HepG2 (cell line): ENCODE data around the gene PRM3. TPM values are rescaled to one million over a fixed set of nuclear protein-coding genes. Genes with fewer than 3 reads are reported as not detected.

Experiments used
- ATF3 ChIP-seq: sonication (generic); formaldehyde crosslinking; IDR thresholded peaks from 2 replicates; pipeline ENCODE4 v1.4.0; 2020; ENCODE audit warnings: missing genetic modification reagents
- BATF2 ChIP-seq: sonication (generic); formaldehyde crosslinking; IDR thresholded peaks from 2 replicates; pipeline ENCODE4 v1.8.0; 2022; ENCODE audit warnings: mild to moderate bottlenecking, missing genetic modification reagents, moderate library complexity
- CERS6 ChIP-seq: sonication (generic); formaldehyde crosslinking; IDR thresholded peaks from 2 replicates; pipeline ENCODE4 v1.5.0; 2020; ENCODE audit warnings: missing genetic modification reagents
- DDIT3 ChIP-seq: sonication (generic); formaldehyde crosslinking; IDR thresholded peaks from 2 replicates; pipeline ENCODE4 v1.4.0; 2020; ENCODE audit warnings: mild to moderate bottlenecking, missing genetic modification reagents
- GATA4 ChIP-seq: sonication (generic); IDR thresholded peaks from 2 replicates; pipeline ENCODE4 v1.6.1; 2016; ENCODE audit warnings: antibody characterized with exemption, low read depth, borderline replicate concordance
- GATAD1 ChIP-seq: IDR thresholded peaks from 2 replicates; pipeline ENCODE4 v1.6.1; 2016; ENCODE audit warnings: missing genetic modification reagents, missing compliant biosample characterization
- IRF9 ChIP-seq: sonication (generic); formaldehyde crosslinking; IDR thresholded peaks from 2 replicates; pipeline ENCODE4 v1.8.0; 2022; ENCODE audit warnings: missing genetic modification reagents, mild to moderate bottlenecking, borderline replicate concordance
- NONO ChIP-seq, 2 experiments: fragments of 450-650 bp in 1 of 2; sonication (generic) in 1 of 2; formaldehyde crosslinking in 1 of 2; IDR thresholded peaks in 1 of 2; conservative IDR thresholded peaks in 1 of 2; 2 replicates each; pipeline versions ENCODE4 v1.6.1 to v1.8.0; 2017 to 2022; ENCODE audit warnings: mild to moderate bottlenecking in 1 of 2, missing genetic modification reagents in 1 of 2, moderate library complexity in 1 of 2
- SMAD3 ChIP-seq: sonication (generic); formaldehyde crosslinking; IDR thresholded peaks from 2 replicates; pipeline ENCODE4 v1.4.0; 2020; ENCODE audit warnings: missing genetic modification reagents
- STAT6 ChIP-seq: sonication (generic); formaldehyde crosslinking; IDR thresholded peaks from 2 replicates; pipeline ENCODE4 v1.4.0; 2020; ENCODE audit warnings: missing genetic modification reagents, mild to moderate bottlenecking, borderline replicate concordance
- ZMAT3 ChIP-seq: sonication (generic); formaldehyde crosslinking; conservative IDR thresholded peaks from 2 replicates; pipeline ENCODE4 v1.7.0; 2021; ENCODE audit warnings: missing genetic modification reagents
- ZNF274 ChIP-seq: sonication (generic); formaldehyde crosslinking; IDR thresholded peaks from 2 replicates; pipeline ENCODE4 v1.5.1; 2020; ENCODE audit warnings: mild to moderate bottlenecking, missing genetic modification reagents
- ZNF292 ChIP-seq: sonication (generic); formaldehyde crosslinking; IDR thresholded peaks from 2 replicates; pipeline ENCODE4 v1.8.1; 2022; ENCODE audit warnings: mild to moderate bottlenecking, low read depth, missing genetic modification reagents, borderline replicate concordance
- ZNF556 ChIP-seq: sonication (generic); formaldehyde crosslinking; IDR thresholded peaks from 2 replicates; pipeline ENCODE4 v1.4.0; 2020; ENCODE audit warnings: mild to moderate bottlenecking, missing genetic modification reagents, borderline replicate concordance
- ZNF652 ChIP-seq: IDR thresholded peaks from 2 replicates; pipeline ENCODE4 v1.6.1; 2016; ENCODE audit warnings: low read depth, borderline replicate concordance
- ZNF780A ChIP-seq: sonication (generic); formaldehyde crosslinking; IDR thresholded peaks from 2 replicates; pipeline ENCODE4 v1.8.0; 2022; ENCODE audit warnings: mild to moderate bottlenecking, missing genetic modification reagents, moderate library complexity
- polyA plus RNA-seq, 8 experiments: library from polyadenylated mRNA; depleted of rRNA in 3 of 8; stranded (reverse) in 7 of 8; unstranded in 1 of 8; fragments of >200 nt; fragmentation: Illumina TruSeq in 4 of 8; extraction: Trizol in 4 of 8; gene quantifications; 2 replicates each; pipeline versions ENCODE4 v1.2.1 to v1.2.3, GENCODE V29; 2011 to 2016; ENCODE audit warnings: low read depth in 4 of 8, missing spikeins in 1 of 8, mixed read lengths in 1 of 8; ENCODE audit not compliant: insufficient read depth in 1 of 8
- total RNA-seq, 5 experiments: library from RNA; depleted of rRNA; stranded (reverse); fragments of >200 nt; fragmentation: Illumina TruSeq; extraction: Trizol; gene quantifications; 2 replicates each; pipeline ENCODE4 v1.2.3, GENCODE V29; 2016; ENCODE audit warnings: low read depth in 1 of 5

The PRM3 gene
- total and polyA plus RNA-seq, 2 of the 13 experiments (the other 11 are each of a cell fraction or from before 2014, with no cell fraction given): not detected

- TF ChIP-seq DDIT3 (CRISPR knock-in tag): no peak
- no peak for TF ChIP-seq NONO (IDR thresholded peaks at IDR 0.05)
- peak; percentile 63 for TF ChIP-seq NONO (CRISPR knock-in tag; conservative IDR thresholded peaks at IDR 0.05)
- no peak; the same call in 1 of the 2 replicates for TF ChIP-seq IRF9
- TF ChIP-seq ZNF556 (CRISPR knock-in tag): 0 out of 2 replicates have a peak, but pooled peaks have one; percentile 59
- no peak for TF ChIP-seq ZNF780A (CRISPR knock-in tag)
- peak; percentile 8; the same call in 1 of the 2 replicates for TF ChIP-seq ZNF274 (CRISPR knock-in tag)
- TF ChIP-seq CERS6 (CRISPR knock-in tag): peak; percentile 69; the same call in 1 of the 2 replicates
- peak; percentile 37 for TF ChIP-seq ATF3 (CRISPR knock-in tag)
- TF ChIP-seq GATA4: peak; percentile 84; the same call in 1 of the 2 replicates
- TF ChIP-seq BATF2 (CRISPR knock-in tag): peak; percentile 72; the same call in 1 of the 2 replicates
- TF ChIP-seq ZMAT3: peak; percentile 84
- no peak; the same call in 1 of the 2 replicates for TF ChIP-seq SMAD3 (CRISPR knock-in tag)
- TF ChIP-seq STAT6 (CRISPR knock-in tag): no peak
- peak; percentile 33; the same call in 1 of the 2 replicates for TF ChIP-seq ZNF292 (CRISPR knock-in tag)
- TF ChIP-seq GATAD1 (CRISPR knock-in tag): peak; percentile 40; the same call in 1 of the 2 replicates
- no peak for TF ChIP-seq ZNF652 (CRISPR knock-in tag)
Measured at GRCh38 chr16:11255737-11256660, 17.4 kb downstream of the PRM3 start, which contains the start of gene SOCS1 (continued).
